CD4-positive, alpha-beta T cell treated with Interleukin-15 for 1 hour (primary cell): ENCODE measurements around the gene SMG6.
"Not testable (repeated sequence)": the region's sequence is repeated elsewhere in the genome, so short reads cannot be mapped to it uniquely, and the experiment has no call there.

ENCODE experiments used
- DNase-seq: peaks from one replicate; pipeline ENCODE4 v3.0.0-alpha.2; 2020

SMG6 gene

GRCh38 chr17:2174468-2175293 is 128.9 kb downstream of the SMG6 start:
- DNase-seq: no peak

DNA sequence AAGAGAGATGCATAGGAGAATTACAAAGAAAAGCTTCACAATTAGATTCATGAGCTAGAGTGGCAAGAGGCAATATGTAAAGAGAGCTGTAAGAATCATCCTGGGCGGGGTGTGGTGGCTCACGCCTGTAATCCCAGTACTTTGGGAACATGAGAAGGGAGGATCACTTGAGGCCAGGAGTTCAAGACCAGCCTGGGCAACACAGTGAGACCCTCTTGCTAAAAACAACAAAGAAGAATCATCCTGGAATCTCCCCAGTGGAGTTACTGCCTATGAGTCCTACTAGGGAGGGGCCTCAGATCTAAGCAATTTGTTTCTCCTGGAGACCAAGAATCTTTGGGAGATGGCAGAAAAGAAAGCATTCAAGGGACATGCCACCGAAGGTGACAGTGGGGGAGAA is 129.6 kb downstream of the SMG6 start:
- DNase-seq: no peak

DNA sequence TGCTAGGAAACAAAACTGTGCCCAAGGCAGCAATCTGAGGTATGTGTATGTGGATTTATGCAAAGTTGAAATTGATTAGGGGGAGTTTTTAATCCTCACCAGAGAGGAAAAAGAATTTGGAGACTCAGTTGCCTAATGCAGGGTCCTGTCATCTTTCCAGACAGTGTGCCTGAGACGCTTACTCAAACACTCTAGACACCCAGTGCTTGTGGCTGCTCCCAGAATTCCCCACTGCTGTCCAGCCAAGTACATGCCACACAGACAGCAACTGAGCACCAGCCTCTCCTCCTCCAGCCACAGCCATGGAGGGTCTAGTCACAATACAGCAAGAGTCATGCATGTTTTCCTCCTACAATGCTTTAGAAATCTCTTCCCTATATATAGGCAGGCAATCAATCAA is 130.6 kb downstream of the SMG6 start:
- no peak for DNase-seq

DNA sequence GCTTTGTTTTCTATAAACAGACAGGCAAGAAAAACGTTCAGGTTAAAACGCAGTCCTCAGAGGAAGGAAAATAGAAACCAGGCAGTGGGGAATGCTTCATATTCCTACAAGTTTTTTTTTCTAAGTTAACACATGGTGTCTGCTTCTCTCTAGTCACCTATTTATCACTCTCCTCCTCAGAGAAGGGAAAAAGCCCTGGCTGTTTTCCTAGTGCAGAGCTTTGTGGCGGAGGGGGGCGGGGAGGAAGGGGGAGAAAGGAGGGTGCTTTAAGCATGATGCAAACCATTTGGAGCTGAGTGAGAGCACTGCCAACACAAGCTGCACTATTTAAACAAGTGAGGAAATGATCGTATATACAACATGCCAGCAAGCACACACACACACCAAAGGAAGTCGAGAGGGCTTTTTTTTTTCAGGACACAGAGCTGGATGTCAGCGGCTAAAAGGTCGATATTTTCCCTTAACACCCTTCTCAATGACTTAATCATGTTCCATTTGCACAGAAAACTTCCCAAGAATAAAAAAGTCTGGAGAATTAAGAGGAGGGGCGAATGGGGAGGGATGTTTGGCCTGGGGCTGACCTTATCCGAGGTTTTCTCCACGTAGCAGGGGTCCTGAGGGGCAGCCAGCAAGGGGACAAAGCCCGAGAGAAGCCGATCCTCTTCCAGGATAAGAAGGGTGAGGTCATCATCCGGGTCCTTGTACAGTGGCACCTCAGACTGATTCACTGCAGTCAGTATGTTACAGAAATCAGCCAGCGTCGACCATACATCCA is 131.3 kb downstream of the SMG6 start:
- no peak for DNase-seq

- DNase-seq: no peak
Observed at GRCh38 chr17:2171702-2172076, 131.9 kb downstream of the SMG6 start.

GRCh38 chr17:2170023-2170422 is 133.6 kb downstream of the SMG6 start:
- DNase-seq: no peak

GRCh38 chr17:2165723-2166122 is 137.9 kb downstream of the SMG6 start:
- not testable (repeated sequence) for DNase-seq

DNA sequence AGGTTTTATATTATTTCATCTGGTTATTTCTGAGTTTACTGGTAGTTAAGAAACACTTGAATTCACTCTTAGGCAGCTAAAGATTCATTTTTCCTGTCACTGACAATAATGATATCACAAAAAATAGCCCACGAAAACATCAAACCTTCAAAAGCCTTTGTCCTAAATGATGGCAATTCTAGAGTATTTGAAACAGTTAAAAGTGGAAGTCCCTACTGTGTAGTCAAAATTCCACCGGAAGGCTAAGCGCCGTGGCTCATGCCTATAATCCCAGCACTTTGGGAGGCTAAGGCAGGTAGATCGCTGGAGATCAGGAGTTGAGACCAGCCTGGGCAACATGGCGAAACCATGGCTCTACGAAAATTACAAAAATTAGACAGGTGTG is 145.2 kb downstream of the SMG6 start:
- no peak for DNase-seq

- peak; percentile 31 for DNase-seq
Observed at GRCh38 chr17:2157675-2158395, 145.8 kb downstream of the SMG6 start.

DNA sequence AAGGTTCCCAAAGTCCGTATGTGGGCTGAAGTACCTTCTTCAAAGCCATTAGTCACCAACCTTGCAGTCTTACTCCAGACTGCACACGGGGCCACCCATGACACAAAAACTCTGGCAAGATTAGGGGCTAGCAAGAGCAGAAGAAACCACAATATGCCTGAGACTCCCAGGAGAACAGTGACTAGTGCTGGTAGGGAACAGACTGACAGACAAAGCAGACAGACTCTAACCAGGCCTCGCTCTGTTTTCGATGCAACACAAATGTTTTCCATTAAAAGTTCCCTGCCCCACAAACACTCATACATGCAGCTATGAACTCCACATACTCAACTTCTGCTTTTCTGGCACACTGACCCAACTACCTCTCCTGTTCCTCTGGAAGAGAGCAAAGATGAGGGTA is 146.5 kb downstream of the SMG6 start:
- no peak for DNase-seq

DNA sequence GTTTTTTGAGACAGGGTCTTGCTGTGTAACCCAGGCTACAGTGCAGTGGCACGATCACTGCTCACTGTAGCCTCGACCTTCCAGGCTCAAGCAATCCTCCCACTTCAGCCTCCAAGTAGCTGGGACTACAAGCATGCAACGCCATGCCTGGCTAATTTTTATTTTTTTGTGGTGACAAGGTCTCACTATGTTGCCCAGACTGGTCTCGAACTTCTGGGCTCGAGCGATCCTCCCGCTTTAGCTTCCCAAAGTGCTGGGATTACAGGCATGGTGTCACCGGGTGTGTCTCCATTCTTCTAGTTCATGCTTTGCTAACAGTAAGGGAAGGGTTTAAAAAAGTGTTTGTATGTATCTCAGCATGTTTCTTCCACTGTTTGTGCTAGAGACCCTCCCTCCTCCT is 146.9 kb downstream of the SMG6 start:
- no peak for DNase-seq

GRCh38 chr17:2155573-2155972 is 148.0 kb downstream of the SMG6 start:
- DNase-seq: no peak

- no peak for DNase-seq
Observed at GRCh38 chr17:2151358-2152033, 152.1 kb downstream of the SMG6 start.

- no peak for DNase-seq
Observed at GRCh38 chr17:2150806-2151205, 152.8 kb downstream of the SMG6 start.

- no peak for DNase-seq
Observed at GRCh38 chr17:2149934-2150333, 153.7 kb downstream of the SMG6 start.

DNA sequence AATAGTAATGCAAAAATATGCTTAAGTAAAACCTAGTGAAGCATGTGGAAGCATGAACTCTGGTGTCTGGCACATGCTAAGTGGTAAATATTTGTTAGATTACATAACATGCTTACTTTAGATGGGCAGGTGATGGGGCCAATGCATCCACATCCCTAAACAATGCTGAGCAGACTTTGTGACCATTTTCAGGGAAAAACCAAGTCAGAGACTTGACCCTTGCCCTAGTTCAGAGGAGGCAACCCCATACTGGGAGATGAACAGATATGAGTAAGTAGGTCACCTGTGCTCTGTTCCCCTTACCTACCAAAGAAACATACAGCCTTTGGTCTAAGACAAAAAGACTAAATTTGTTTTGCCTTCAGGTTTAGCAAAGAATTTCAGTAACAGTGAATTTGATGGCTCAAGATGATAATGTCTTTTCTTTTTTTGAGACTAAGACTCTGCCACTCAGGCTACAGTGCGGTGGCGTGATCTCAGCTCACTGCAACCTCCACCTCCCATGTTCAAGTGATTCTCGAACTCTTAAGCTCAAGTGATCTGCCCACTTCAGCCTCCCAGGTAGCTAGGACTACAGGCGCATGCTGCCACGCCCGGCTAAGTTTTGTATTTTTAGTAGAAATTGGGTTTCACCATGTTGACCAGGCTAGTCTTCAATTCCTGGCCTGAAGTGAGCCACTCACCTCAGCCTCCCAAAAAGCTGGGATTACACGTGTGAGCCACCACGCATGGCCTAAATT is 157.3 kb downstream of the SMG6 start:
- no peak for DNase-seq

- DNase-seq: no peak
Observed at GRCh38 chr17:2144701-2145100, 158.9 kb downstream of the SMG6 start.

DNA sequence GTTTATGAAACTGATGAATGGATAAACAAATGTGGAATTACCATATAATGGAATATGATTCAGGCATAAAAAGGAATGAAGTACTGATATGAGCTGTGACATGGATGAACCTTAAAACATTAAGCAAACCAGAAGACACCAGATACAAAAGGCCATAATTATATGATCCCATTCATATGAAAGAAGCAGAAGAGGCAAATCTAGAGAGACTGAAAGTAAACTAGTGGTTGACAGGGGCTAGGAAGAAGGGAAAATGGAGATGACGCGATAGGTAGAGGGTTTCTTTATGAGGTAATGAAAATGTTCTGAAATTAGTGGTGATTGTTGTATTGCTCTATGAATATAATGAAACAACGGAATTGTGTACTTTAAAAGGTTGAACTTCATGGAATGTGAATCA is 160.3 kb downstream of the SMG6 start:
- no peak for DNase-seq

- DNase-seq: not testable (repeated sequence)
Observed at GRCh38 chr17:2142682-2143081, 160.9 kb downstream of the SMG6 start.

GRCh38 chr17:2140683-2141082 is 162.9 kb downstream of the SMG6 start:
- no peak for DNase-seq

GRCh38 chr17:2138761-2139160 is 164.8 kb downstream of the SMG6 start:
- DNase-seq: no peak

DNA sequence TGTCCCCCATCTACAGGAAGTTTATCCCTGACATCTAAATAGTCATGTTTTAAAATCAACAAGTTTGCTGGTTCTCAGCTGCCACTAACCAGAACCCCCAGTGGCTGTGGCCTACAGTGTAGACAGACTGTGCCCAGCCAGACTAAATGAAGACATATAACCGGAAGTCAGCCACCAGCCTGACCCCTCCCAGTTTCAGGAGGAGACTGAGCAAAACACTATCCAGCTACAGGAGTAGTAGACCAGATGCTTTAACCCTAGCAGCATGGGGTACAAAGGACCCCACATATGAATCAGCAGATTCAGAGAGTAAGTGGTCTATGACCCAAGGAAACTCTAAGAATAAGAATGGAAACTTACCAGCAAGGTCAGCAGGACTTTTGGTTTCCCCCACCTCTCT is 165.3 kb downstream of the SMG6 start:
- DNase-seq: peak; percentile 44
